Jurkat, Clone E6-1 (cell line): ENCODE measurements around the gene CALHM4. TPM values are rescaled to one million over a fixed set of nuclear protein-coding genes. Genes with fewer than 3 reads are reported as not detected.

ENCODE experiments used
- DNase-seq: peaks from one replicate; pipeline ENCODE4 v3.0.0-alpha.2; 2011; ENCODE audit warnings: low read depth, low spot score
- H3K4me3 ChIP-seq: 2 replicates; pipeline ENCODE4 v1.5.1; 2011; ENCODE audit warnings: mild to moderate bottlenecking, low read length, control low read depth, moderate library complexity
- polyA plus RNA-seq: library from polyadenylated mRNA; unstranded; fragments of >200 nt; gene quantifications from one replicate; pipeline ENCODE4 v1.2.1, GENCODE V29; 2012; ENCODE audit warnings: missing spikeins; ENCODE audit not compliant: insufficient read length, insufficient read depth

CALHM4 gene
- not detected for polyA plus RNA-seq

- H3K4me3 ChIP-seq = no peak within 1 kb of the TSS
- no peak for DNase-seq
Observed at GRCh38 chr6:116553451-116553850, at the start of gene CALHM4. CALHM4 (plus strand) TSS chr6:116553751; CDS start chr6:116553794, 43 bp downstream.

GRCh38 chr6:116507324-116507723, 46.2 kb upstream of the CALHM4 start:
- DNase-seq = no peak
- no peak overlapping the region for H3K4me3 ChIP-seq

- no peak for DNase-seq
- H3K4me3 ChIP-seq = no peak overlapping the region
Observed at GRCh38 chr6:116508527-116508926, 45.0 kb upstream of the CALHM4 start.

GRCh38 chr6:116511424-116512110, 42.0 kb upstream of the CALHM4 start, which contains the start of gene CALHM5:
CALHM5 (plus strand) TSS chr6:116511639; CDS start chr6:116511697, 58 bp downstream.
- DNase-seq = peak; percentile 3
- no peak within 1 kb of the TSS for H3K4me3 ChIP-seq

GRCh38 chr6:116512111-116512559, 41.4 kb upstream of the CALHM4 start:
- DNase-seq = no peak
- H3K4me3 ChIP-seq = no peak overlapping the region

GRCh38 chr6:116512734-116513133, 40.8 kb upstream of the CALHM4 start:
- H3K4me3 ChIP-seq = no peak overlapping the region
- DNase-seq = no peak

- DNase-seq = no peak
- H3K4me3 ChIP-seq = no peak overlapping the region
Observed at GRCh38 chr6:116513224-116513875, 40.2 kb upstream of the CALHM4 start.

GRCh38 chr6:116514111-116514510, 39.4 kb upstream of the CALHM4 start:
- no peak overlapping the region for H3K4me3 ChIP-seq

GRCh38 chr6:116515141-116515540, 38.4 kb upstream of the CALHM4 start:
- DNase-seq = no peak

More at GRCh38 chr6:116514111-116514510, 39.4 kb upstream of the CALHM4 start:
- DNase-seq = no peak

GRCh38 chr6:116518621-116519368, 34.8 kb upstream of the CALHM4 start:
- H3K4me3 ChIP-seq = no peak overlapping the region

More at GRCh38 chr6:116515141-116515540, 38.4 kb upstream of the CALHM4 start:
- no peak overlapping the region for H3K4me3 ChIP-seq

GRCh38 chr6:116522896-116523295, 30.7 kb upstream of the CALHM4 start:
- no peak overlapping the region for H3K4me3 ChIP-seq
- DNase-seq = no peak

More at GRCh38 chr6:116518621-116519368, 34.8 kb upstream of the CALHM4 start:
- DNase-seq = no peak

GRCh38 chr6:116524236-116524635, 29.3 kb upstream of the CALHM4 start:
- no peak overlapping the region for H3K4me3 ChIP-seq
- DNase-seq = no peak

- DNase-seq = no peak
- H3K4me3 ChIP-seq = no peak overlapping the region
Observed at GRCh38 chr6:116528133-116528532, 25.4 kb upstream of the CALHM4 start.

GRCh38 chr6:116528780-116529179, 24.8 kb upstream of the CALHM4 start:
- H3K4me3 ChIP-seq = no peak overlapping the region
- no peak for DNase-seq

GRCh38 chr6:116529466-116530290, 23.9 kb upstream of the CALHM4 start:
- DNase-seq = no peak
- no peak overlapping the region for H3K4me3 ChIP-seq

- no peak for DNase-seq
- H3K4me3 ChIP-seq = no peak overlapping the region
Observed at GRCh38 chr6:116530436-116530835, 23.1 kb upstream of the CALHM4 start.

- H3K4me3 ChIP-seq = no peak overlapping the region
- DNase-seq = peak; percentile 55
Observed at GRCh38 chr6:116531675-116532570, 21.6 kb upstream of the CALHM4 start.
